OCI-LY1 (cell line): ENCODE data around the gene OR2M5.

Experiments used
- H2AFZ ChIP-seq: fragments of 200-600 bp; sonication (generic), shearing (Covaris generic); 2 replicates; pipeline ENCODE4 v1.6.0; 2014; ENCODE audit warnings: antibody characterized with exemption, mild to moderate bottlenecking, low read length
- H3F3A ChIP-seq: fragments of 200-600 bp; sonication (generic), shearing (Covaris generic); 2 replicates; pipeline ENCODE4 v1.6.0; 2014; ENCODE audit warnings: mild to moderate bottlenecking, antibody characterized with exemption, low read length, moderate library complexity; ENCODE audit not compliant: insufficient read depth
- H3K27ac ChIP-seq: fragments of 200-600 bp; sonication (generic); 2 replicates; pipeline ENCODE4 v1.5.1; 2014; ENCODE audit warnings: low read length, mixed run types, mild to moderate bottlenecking, low read depth; ENCODE audit not compliant: poor library complexity, severe bottlenecking
- H3K27me3 ChIP-seq: fragments of 200-600 bp; sonication (generic); 2 replicates; pipeline ENCODE4 v1.6.0; 2014; ENCODE audit warnings: antibody characterized with exemption, mild to moderate bottlenecking, low read length, moderate library complexity; ENCODE audit not compliant: insufficient read depth
- H3K36me3 ChIP-seq: fragments of 200-600 bp; sonication (generic); 2 replicates; pipeline ENCODE4 v1.6.1; 2014; ENCODE audit warnings: mild to moderate bottlenecking, antibody characterized with exemption, low read length, moderate library complexity, mixed read lengths; ENCODE audit not compliant: insufficient read depth
- H3K4me1 ChIP-seq: fragments of 200-600 bp; sonication (generic); 2 replicates; pipeline ENCODE4 v1.5.1; 2014; ENCODE audit warnings: mild to moderate bottlenecking, low read length, moderate library complexity; ENCODE audit not compliant: insufficient read depth, severe bottlenecking
- H3K4me2 ChIP-seq: fragments of 200-600 bp; sonication (generic), shearing (Covaris generic); 2 replicates; pipeline ENCODE4 v1.6.1; 2014; ENCODE audit warnings: low read length
- H3K4me3 ChIP-seq: fragments of 200-600 bp; sonication (generic); 2 replicates; pipeline ENCODE4 v1.5.1; 2014; ENCODE audit warnings: low read length, low read depth, mild to moderate bottlenecking, mixed read lengths; ENCODE audit not compliant: poor library complexity, severe bottlenecking
- H3K79me2 ChIP-seq: fragments of 200-600 bp; shearing (Covaris generic); 2 replicates; pipeline ENCODE4 v1.6.1; 2016; ENCODE audit warnings: mixed run types, low read length, mixed read lengths; ENCODE audit not compliant: insufficient read depth
- H3K9ac ChIP-seq: fragments of 200-600 bp; sonication (generic), shearing (Covaris generic); 2 replicates; pipeline ENCODE4 v1.6.1; 2014; ENCODE audit warnings: mild to moderate bottlenecking, low read length, mixed read lengths
- H3K9me2 ChIP-seq: fragments of 200-600 bp; sonication (generic), shearing (Covaris generic); 2 replicates; pipeline ENCODE4 v1.6.1; 2014; ENCODE audit warnings: low read depth, mild to moderate bottlenecking, low read length, mixed read lengths
- H3K9me3 ChIP-seq: fragments of 200-600 bp; shearing (Covaris generic); 2 replicates; pipeline ENCODE4 v1.6.1; 2014; ENCODE audit warnings: low read length, mixed read lengths
- H4K20me1 ChIP-seq: fragments of 200-600 bp; sonication (generic), shearing (Covaris generic); 2 replicates; pipeline ENCODE4 v1.6.0; 2016; ENCODE audit warnings: mild to moderate bottlenecking, low read length; ENCODE audit not compliant: insufficient read depth
- CTCF ChIP-seq: fragments of 200-600 bp; sonication (generic), shearing (Covaris generic); IDR thresholded peaks from 2 replicates; pipeline ENCODE4 v1.5.1; 2017; ENCODE audit warnings: mild to moderate bottlenecking, antibody characterized with exemption, low read length, moderate library complexity, mixed read lengths
- EZH2 ChIP-seq: fragments of 200-600 bp; sonication (generic), shearing (Covaris generic); IDR thresholded peaks from 2 replicates; pipeline ENCODE4 v1.8.0; 2017; ENCODE audit warnings: borderline replicate concordance, mixed run types, mild to moderate bottlenecking, antibody characterized with exemption, low read length, moderate library complexity, mixed read lengths

The OR2M5 gene

GRCh38 chr1:248144513-248145198 is at the start of gene OR2M5:
Gene OR2M5, plus strand, starts transcription at chr1:248145148. Its CDS starts 0 bp downstream, at chr1:248145148.
- Histone ChIP-seq H3K79me2 (no peaks in the 10 kb centered on the region), H3K4me3 (no peak within 1 kb of the TSS), H3K27ac (no peak within 1 kb of the TSS), H3K27me3 (no peaks in the 10 kb centered on the region), H3K4me2 (no peak within 1 kb of the TSS), H3K9me3 (no peaks in the 10 kb centered on the region), H3K9me2 (no peaks in the 10 kb centered on the region), H2AFZ (no peak within 1 kb of the TSS), H3K36me3 (no peaks in the 10 kb centered on the region), H3K4me1 (no peaks in the 10 kb centered on the region), H4K20me1 (no peaks in the 10 kb centered on the region), H3K9ac (no peak within 1 kb of the TSS), H3F3A (no peaks in the 10 kb centered on the region)
- TF ChIP-seq EZH2 (no peak), CTCF (no peak)

GRCh38 chr1:248098529-248098928 is 46.4 kb upstream of the OR2M5 start:
- no peaks in the 10 kb centered on the region for H3K4me1 ChIP-seq
- no peak overlapping the region for H2AFZ ChIP-seq
- no peaks in the 10 kb centered on the region for H3F3A ChIP-seq
- no peak overlapping the region for H3K4me3 ChIP-seq
- H3K79me2 ChIP-seq = no peaks in the 10 kb centered on the region
- no peak overlapping the region for H3K27ac ChIP-seq
- H3K9ac ChIP-seq = no peak overlapping the region
- H3K9me2 ChIP-seq = no peaks in the 10 kb centered on the region
- H3K9me3 ChIP-seq = no peaks in the 10 kb centered on the region
- no peaks in the 10 kb centered on the region for H3K27me3 ChIP-seq
- H4K20me1 ChIP-seq = no peaks in the 10 kb centered on the region
- TF ChIP-seq CTCF = no peak
- TF ChIP-seq EZH2 = no peak
- H3K4me2 ChIP-seq = no peak overlapping the region
- H3K36me3 ChIP-seq = no peaks in the 10 kb centered on the region

GRCh38 chr1:248102847-248103246 is 42.1 kb upstream of the OR2M5 start:
- Histone ChIP-seq H3K4me2 (no peak overlapping the region), H2AFZ (no peak overlapping the region), H3F3A (no peaks in the 10 kb centered on the region), H3K4me3 (no peak overlapping the region), H3K27me3 (no peaks in the 10 kb centered on the region), H3K79me2 (no peaks in the 10 kb centered on the region), H3K9ac (no peak overlapping the region), H3K27ac (no peak overlapping the region), H3K4me1 (no peaks in the 10 kb centered on the region), H3K36me3 (no peaks in the 10 kb centered on the region), H3K9me3 (no peaks in the 10 kb centered on the region), H4K20me1 (no peaks in the 10 kb centered on the region), H3K9me2 (no peaks in the 10 kb centered on the region)
- no peak for TF ChIP-seq EZH2
- TF ChIP-seq CTCF = no peak
